Activated CD4-positive, CD25-positive, alpha-beta regulatory T cell treated with anti-CD3 and anti-CD28 coated beads, Interleukin-2, amount 50 U/mL, for 72 hours (primary cell): Measurements from ENCODE around the gene LENEP.
A peak's percentile ranks its signal among the peaks of the same experiment; 100 is the strongest.

Source experiments
- DNase-seq: peaks from one replicate; pipeline ENCODE4 v3.0.0; 2021

LENEP gene

DNA sequence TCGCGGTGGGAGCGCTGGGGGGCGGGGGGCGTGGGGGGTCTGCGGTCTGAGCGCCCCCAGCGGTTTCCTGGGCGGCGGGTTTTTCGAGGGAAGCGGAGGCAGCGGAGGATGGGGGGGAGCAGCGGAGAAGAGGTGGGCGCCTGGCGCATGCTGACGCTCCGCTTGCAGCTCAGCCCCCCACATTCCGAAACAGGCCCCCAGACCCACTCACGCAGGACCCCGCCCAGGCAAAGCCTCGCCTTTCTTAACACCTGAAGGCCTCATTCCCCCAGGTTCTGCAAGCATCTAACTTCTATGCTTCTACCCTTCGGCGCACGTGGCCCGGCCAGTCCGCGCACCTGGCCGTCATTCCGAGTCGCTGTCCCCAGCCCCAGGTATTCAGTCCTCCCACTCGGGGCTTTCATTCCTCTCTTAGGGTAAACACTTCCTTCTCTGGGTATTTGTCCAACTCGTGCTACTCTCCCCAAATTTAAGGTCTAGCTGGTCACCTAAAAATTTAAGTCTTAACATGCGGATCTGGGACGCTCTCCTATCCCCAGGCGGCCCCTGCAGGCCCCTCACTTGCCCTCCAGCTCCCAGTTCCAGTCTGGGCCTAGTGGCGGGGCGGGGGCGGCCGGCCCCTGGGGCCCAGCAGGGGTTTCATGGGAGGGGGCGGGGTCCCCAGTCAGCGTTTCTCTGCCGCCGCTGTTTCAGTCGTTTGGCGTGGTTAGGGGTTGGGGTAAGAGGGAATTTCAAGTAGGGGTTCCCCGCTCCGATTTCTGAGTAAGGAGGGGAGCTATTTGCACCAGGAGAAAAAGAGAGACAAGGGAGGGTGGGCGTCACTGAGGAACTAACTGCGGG, 6.4 kb downstream of the LENEP start:
- no peak for DNase-seq

DNA sequence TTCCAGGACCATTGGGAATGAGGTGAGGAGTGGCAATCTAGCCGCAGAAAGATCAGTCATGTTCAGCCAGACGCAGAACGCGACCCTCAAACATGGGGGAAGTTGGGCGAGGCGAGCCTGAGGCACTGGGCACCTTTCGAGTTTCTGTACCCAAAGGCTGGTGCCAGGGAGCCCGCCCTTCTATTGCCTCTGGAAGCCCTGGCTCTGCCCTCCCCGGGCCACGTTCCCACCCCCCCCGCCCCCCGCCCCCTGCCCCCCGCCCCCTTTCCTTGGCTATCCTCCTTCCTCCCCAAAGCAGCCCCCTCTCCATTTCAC, 7.0 kb downstream of the LENEP start:
- no peak for DNase-seq

DNA sequence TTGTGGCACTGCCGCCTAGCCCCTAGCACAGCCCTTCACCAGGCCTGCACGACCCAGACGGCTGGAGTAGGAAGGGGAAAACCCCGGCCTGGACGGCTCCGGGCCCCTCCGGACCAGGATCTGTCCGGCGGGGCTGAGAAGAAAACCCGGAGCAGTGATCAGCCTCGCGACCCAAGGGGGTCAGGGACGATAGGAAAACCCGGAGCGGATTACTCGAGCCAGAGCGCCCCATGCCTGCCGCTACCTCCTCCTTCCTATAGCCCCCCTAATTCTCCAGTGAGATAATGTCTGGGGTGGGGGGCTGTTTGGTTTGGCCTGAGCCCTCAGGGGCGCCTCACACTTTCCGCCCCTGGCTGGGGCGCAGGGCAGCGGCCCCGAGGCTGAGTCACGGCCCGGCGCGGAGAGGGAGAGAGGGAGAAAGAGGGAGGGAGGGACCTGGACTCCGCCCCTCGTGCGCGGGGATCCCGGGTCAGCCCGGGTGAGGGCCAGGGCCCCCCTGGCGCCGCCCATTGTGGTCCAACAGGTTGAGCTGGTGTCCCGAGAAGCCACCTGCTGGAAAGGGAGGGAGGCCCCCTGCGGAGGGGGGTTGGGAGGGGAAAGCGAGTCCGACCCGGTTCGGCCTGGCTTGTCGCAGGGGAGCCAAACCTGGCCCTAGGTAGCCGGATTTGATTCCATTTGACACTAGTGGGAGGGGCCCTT, 7.5 kb downstream of the LENEP start:
- peak; percentile 81 for DNase-seq

DNA sequence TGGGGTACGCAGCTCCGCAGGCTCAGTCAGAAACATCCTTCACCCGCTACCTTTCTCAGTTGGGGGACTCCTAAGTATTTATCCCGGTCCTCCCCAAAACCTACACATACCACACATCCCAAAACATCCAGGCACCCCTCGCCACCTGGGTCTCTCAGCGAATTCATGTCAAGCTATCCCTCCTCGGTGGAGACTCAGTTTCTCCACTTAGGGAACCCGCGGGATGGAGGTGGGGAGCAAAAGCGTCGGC, 8.0 kb downstream of the LENEP start:
- DNase-seq, result no peak

DNA sequence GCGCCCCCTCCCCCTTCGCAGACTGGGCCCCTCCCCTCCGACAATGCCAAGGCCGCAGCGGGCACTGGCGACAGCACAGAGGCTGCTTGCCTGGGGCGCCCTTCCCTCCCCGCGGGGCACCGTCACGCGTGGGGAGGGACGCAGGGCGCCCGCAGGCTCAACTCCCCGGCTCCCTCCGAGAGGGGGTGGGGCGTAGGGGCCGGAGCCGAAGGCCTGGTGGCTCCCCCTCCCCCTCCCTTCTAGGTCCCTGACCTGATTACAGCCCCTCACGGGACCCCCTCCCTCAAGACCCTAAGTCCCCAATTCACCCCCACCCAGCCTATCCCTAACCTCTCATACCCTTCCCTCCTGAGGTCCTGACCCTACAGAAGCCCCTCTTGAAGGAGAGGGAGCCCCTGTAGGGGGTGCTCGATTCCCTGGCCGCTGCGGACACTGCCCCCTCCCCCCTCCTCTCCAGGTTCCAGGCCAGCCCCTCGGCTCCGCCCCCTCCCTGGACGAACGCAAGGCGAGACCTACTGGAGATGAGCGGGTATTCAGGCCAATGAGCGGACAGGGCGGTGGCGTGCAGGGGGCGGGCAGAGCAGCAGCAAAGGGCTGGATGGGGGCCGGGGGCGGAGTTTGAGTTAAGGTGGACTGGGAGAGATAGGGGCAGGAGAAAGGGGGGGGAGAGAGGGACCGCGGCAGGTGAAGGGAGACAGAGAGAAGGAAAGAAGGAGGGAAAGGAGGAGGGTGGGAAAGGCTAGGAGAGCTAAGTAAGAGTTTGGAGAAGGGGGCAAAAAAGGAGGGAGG, 8.5 kb downstream of the LENEP start:
- peak; percentile 98 for DNase-seq

DNA sequence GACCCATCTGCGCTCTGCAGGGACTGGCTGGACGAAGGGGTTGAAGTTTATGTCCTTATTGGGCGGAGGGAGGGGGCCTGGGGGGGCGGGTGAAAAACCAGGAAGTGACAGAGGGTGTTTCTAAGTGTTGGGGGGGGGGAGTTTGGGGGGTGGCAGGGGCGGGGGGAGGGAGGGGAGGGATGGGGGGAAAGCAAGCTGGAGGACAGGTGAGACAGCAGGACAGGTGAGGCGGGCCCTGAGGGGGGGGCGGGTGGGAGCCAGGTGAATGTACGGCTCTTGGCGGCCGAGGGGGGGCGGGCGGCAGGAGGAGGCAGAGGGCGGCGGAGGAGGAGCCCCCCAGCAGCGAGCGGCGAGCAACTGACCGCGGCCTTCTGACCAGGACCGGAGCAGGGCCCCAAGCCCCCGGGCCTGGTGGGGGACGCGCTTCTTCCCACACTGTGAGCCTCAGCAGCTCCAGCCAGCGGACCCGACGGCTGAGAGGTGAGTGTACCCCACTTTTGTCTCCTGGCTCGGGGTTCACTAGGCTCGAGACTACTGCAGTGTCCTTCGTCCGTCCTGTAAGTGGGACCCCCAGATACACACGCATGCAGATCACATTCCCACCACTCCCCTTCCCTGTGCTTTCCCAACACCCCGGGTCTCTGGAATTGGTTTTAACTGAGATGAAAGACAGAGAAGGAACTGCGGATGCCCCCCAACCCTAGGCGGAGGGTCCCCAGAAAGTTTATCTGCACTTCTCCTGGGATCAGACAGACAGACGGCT, 9.3 kb downstream of the LENEP start, which contains the start of gene ZBTB7B:
ZBTB7B (plus strand) TSS at position 339 of the 763 bp plus-strand sequence. CDS start 11,859 bp downstream, outside the sequence.
- no peak for DNase-seq

DNA sequence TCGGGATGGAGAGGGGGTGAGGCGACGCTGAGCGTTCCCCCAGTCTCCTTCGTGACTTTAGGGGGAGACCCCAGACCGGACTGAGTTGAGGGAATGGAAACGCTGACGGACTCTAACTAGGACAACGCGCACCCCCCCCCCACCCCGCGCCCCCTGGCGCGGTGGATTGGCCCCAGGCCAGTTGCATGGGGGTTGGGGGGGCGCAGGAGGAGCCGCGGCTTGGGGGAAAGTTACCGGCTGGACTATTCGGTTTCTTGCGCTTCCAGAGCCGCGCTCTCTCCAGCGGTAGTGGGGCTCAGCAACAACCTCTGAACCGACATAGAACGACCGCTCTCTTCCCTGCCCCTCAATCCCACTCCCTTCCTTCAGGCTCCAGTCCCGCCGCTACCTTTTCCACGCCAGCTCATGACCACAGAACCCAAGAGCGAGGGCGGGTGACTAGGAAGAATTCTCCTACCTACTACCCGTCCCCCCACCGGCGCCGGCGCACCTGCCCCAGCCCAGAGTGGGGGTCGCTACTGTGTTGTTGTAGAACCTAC, 9.9 kb downstream of the LENEP start:
- DNase-seq, result no peak

DNA sequence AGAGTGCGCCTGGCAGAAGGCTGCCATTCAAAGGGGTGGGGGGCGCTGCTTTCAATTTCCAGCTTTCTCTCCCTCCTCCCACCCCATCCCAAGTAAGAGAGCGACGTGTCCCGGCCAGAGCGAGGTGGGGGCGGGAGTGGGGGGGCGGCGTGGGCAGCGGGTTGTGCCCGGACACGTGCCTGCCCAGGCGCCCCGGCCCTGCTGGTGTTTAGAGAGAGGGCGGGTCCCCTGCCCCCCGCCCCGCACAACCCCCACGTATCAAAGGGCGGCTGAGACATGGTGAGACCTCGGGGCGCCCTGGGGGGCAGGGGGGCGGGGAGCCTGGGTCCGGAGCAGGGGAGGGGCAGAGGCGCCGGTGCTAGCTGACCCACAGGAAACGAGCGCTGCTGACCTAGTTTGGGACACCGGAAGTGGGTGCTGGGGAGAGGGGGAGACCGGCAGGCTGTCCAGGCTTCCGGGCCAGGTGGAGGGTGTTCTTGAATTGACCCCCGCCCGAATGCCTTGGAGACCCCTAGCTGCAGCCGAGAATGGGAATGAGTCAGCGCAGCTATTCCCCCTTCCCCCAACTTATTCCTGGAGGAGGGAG, 10.5 kb downstream of the LENEP start:
- DNase-seq, result no peak

- no peak for DNase-seq
Measured at GRCh38 chr1:155004352-155005075, 11.1 kb downstream of the LENEP start.

DNA sequence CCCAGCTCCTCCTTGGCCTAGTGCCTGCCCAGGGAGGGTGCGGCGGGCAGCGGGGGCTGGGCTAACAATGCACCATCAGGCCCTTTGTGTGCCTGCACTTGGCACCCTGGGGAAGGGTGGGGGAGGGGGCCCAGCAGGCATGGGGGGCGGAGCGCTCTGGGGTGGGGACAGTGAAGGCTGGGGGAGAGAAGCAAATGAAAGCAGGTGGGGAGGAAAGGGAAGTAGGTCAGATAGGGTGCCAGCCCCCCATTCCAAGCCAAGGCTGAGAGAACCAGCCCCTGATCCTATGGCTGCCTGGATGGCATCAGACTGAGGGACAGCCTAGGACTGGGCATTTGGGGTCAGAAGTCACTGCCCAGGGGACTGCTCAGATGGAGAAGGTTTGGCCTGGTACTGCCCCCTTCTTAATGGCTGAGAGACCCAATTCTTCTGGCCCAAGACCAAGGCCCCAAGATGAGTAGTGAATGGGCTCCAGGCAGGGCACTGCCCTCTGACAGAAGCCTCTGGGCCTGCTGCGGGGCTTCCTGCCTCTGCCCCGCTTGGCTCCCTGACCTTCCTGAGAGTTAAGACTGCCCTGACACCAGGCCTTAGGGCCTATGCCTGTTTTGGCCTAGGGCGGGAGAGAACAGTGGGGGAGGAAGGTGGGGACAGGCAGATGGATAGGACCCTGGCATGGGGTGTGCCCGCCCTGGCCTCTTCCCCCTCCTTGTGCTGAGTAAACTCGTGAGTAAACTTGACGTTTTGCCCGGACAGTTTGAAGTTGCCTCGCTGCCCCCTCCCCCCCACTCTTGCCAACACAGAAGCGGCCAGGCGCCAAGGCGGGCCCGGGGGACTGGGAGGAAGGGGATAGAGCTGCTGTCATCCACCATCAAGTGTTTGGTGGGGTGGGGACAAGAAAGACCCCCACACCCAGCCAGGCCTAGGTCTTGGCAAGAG, 12.0 kb downstream of the LENEP start:
- DNase-seq, result no peak

GRCh38 chr1:155006601-155007101, 13.3 kb downstream of the LENEP start:
- no peak for DNase-seq

GRCh38 chr1:155007251-155007828, 14.0 kb downstream of the LENEP start:
- DNase-seq, result no peak

GRCh38 chr1:155008015-155008941, 14.9 kb downstream of the LENEP start:
- DNase-seq, result peak; percentile 63

DNA sequence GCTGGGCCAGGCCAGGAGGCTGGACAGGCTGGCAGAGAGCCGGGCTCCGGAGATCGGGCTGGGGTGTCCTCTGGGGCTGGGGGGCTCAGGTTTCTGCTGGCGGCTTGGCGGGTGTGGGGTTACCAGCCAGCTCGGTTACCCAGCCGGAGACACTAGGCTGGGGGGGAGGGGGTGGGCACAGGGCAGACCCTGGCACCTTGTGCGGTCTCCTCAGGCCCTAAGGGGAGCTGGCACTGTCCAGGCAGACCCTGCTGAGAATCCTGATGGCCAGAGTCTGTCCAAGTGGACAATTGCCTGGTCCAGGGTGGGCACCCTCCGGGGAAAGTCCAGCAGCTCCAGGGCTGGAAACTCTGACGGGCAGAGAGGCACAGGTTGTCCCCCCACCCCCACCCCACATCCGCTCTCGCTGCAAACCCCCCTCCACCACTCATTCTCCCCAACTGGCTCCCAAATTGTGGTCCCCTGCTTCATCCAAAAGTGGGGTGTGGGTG, 15.9 kb downstream of the LENEP start:
- no peak for DNase-seq

DNA sequence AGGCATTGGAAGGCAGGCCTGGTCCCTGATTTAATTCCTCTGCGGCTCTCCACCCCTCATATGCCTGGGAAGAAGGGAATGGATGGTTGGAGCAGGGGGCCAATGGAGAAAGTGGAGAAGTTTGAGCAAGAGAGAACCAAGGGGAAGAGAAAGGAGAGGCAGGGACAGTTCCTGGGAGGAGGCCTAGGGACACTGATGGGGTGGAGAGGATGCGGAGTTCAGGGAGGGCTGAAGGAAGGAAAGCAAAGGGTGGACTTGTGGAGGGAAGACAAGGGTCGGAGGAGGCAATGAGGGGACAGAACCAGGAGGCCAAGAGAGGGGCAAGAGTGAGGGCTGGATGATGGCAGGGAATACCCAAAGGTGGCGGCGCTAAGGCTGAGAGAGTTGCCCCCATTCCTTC, 16.4 kb downstream of the LENEP start:
- no peak for DNase-seq

DNA sequence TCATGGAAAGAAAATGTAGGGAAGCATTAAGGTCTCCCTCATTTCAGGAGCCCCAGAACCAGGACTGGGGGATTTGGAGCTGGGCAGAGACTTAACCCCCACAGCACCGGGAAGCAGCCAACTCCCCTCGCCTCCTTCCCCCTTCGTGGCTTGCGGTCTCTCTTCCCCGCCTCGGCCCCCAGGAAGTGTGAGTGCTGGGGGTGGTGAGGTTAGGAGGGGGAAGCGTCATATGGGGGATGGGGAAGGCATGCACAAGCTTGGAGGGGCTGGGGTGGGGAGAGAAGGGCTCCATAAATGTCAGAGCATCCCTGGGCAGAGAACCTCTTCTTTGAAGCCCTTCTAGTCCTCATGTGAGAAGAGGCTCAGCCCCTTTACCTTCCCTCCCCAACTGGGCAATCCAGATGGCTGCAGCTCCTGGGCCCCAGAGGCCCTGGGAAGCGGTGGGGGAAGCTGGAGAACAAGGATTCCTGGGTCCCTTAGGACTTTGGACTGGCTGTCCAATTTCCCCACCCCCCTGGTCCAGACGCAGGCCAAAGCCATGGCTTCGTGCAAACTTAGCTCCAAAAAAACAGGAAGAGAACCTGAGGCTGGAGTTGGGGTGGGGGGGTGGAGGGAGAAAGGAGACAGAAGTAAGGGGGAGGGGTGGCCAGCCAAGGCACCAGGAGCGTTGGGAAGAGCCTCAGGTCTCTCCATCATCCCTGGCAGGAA, 17.0 kb downstream of the LENEP start:
- no peak for DNase-seq

DNA sequence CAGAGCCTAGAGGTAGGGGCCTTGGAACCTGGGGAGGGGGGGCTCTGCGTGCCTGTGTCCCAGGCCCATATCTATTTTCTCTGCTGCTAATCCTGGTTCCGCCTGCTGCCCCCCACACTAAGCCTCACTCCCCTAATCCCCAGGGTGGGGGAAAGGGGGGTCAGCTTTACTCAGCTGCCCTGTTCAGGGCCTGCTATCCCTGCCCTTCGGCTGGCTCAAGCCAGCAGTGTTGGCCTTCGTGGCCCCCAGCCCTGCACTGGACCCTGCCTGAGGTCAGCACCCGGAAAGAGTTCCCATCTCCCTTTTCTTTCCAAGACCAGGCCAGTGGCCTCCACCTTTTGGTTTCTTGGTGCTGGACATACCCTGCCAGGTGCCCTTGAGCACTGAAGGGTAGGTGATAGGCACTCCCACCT, 17.6 kb downstream of the LENEP start:
- no peak for DNase-seq

DNA sequence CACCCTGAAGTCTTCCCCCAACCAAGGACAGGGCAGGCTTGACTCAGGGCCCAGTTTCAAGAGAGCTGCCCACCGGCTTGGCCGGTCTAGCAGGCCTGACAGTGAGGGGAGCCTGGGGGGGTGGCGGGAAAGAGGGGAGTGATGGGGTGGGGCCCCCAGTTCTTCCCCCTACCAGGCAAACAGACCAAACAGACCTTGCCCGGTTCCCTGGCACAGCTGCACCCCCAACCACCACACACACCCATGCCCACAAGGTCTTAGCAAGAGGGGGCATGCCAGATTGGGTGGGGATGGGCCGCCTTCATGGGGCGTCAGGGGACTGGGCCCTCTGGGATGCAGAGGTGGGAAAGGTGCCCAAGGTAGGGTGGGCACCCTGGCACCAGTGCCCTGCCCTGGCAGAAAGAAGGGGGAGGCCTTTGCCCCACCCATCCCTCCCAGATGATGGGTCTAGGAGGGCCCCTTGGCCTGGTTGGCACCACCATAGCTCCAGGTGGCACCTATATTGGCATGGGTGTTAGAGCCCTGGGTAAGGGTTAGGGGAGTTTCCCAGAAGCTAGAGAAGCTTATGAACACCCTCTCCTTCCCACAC, 18.1 kb downstream of the LENEP start:
- DNase-seq, result no peak
